Peyer's patch (tissue), 4 donors: ENCODE measurements around the gene AGAP2. TPM values are rescaled to one million over a fixed set of nuclear protein-coding genes. Genes with fewer than 3 reads are reported as not detected.
A peak's percentile ranks its signal among the peaks of the same experiment; 100 is the strongest.
"Not testable (repeated sequence)": the region's sequence is repeated elsewhere in the genome, so short reads cannot be mapped to it uniquely, and the experiment has no call there.

Experiments used
- DNase-seq, 3 donors: peaks; one replicate each; pipeline ENCODE4 v3.0.0-alpha.2; 2017 to 2019
- H3K27ac ChIP-seq, 4 donors: fragments of 200-600 bp; sonication (generic); one replicate each; pipeline ENCODE4 v1.5.1; 2016 to 2019
- H3K27me3 ChIP-seq, 2 donors: fragments of 200-600 bp; sonication (generic); one replicate each; pipeline ENCODE4 v1.5.1; 2019
- H3K36me3 ChIP-seq, 3 donors: fragments of 200-600 bp; sonication (generic); one replicate each; pipeline ENCODE4 v1.5.1; 2016 to 2019
- H3K4me1 ChIP-seq, 4 donors: fragments of 200-600 bp; sonication (generic); one replicate each; pipeline ENCODE4 v1.5.1; 2016 to 2019
- H3K4me3 ChIP-seq, 4 donors: fragments of 200-600 bp; sonication (generic); 1 replicate in 3 of 4; 2 replicates in 1 of 4; pipeline ENCODE4 v1.5.1; 2016 to 2019; ENCODE audit warnings: mild to moderate bottlenecking in 1 of 4
- H3K9me3 ChIP-seq, 4 donors: fragments of 200-600 bp; sonication (generic); one replicate each; pipeline ENCODE4 v1.5.1; 2016 to 2019; ENCODE audit warnings: mild to moderate bottlenecking in 1 of 4
- POLR2A ChIP-seq, 2 donors: fragments of 450-650 bp; IDR thresholded peaks; one replicate each; pipeline ENCODE4 v1.5.1; 2017; ENCODE audit warnings: antibody characterized with exemption in 2 of 2, mild to moderate bottlenecking in 2 of 2, moderate library complexity in 2 of 2
- total RNA-seq, 4 donors: library from RNA; depleted of rRNA; stranded (reverse); fragments of >200 nt; gene quantifications; one replicate each; pipeline ENCODE4 v1.1.0, GENCODE V29; 2016
- TF ChIP-seq, protein P1 (sequence below), 6 experiments: fragments of 450-650 bp in 4 of 6; fragments of 200-600 bp in 2 of 6; sonication (generic) in 1 of 6; IDR thresholded peaks; one replicate each; pipeline ENCODE4 v1.5.1; 2017 to 2019; ENCODE audit warnings: antibody characterized with exemption in 6 of 6, mild to moderate bottlenecking in 3 of 6, moderate library complexity in 1 of 6

Gene AGAP2
- total RNA-seq, 4 donors from 2014 or later = 2.5 to 9.1 (median 3.1) TPM

DNA sequence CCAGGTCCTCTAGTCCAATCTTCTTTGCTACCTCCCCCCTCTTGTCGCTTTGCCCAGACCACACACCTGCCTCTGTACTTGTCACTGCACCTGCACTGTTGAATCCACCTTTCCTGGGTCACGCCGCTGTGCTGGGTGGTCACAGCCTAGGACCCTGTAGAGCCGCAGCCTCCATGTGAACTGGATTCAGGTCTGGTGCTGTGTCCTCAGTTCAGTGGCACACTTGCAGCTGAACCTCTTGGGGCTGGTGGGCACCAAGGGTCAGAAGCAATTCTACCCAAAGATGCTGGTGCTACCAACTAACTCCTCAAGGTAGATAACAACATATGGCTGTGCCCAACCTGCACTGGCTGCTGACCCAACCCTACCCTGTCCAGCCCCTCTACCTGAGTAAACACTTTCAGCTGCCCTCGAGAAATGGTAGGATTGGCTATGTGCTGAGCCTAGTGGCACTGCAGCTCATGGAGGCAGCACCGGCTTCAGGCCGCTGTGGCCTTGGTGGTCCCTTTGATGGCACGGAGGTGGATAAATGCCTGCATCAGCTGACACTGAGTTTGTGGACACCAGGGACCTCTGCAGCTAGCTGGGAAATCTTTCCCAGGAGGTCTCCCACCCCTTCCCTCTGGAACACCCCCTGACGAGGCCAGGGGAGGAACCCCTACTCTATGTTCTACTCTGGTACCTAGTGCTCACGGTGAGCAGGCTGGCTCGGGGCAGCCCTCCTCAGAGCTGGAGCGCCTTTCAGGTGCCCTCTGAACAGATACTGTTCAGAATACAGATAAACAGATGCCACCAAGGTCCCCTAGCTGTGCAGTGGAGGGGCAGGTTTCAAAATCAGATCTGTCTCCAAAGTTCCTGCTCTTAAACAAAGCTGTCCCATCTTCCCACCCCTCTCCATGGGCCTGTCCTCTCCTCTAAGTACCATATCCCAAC, 14.3 kb downstream of the AGAP2 start:
- H3K27me3 ChIP-seq = peaks cover 0 to 8% of the 10 kb centered on the region in 2 donors
- no peak overlapping the region for H3K27ac ChIP-seq
- H3K9me3 ChIP-seq = no peaks in the 10 kb centered on the region
- peak in 1 of 3 donors; percentile 40 for DNase-seq
- no peak overlapping the region for H3K4me3 ChIP-seq
- peaks cover 0 to 27% (median 0%) of the 10 kb centered on the region in 3 donors for H3K36me3 ChIP-seq
- peaks cover 0 to 9% (median 0%) of the 10 kb centered on the region in 4 donors for H3K4me1 ChIP-seq
- TF ChIP-seq, protein P1, sequence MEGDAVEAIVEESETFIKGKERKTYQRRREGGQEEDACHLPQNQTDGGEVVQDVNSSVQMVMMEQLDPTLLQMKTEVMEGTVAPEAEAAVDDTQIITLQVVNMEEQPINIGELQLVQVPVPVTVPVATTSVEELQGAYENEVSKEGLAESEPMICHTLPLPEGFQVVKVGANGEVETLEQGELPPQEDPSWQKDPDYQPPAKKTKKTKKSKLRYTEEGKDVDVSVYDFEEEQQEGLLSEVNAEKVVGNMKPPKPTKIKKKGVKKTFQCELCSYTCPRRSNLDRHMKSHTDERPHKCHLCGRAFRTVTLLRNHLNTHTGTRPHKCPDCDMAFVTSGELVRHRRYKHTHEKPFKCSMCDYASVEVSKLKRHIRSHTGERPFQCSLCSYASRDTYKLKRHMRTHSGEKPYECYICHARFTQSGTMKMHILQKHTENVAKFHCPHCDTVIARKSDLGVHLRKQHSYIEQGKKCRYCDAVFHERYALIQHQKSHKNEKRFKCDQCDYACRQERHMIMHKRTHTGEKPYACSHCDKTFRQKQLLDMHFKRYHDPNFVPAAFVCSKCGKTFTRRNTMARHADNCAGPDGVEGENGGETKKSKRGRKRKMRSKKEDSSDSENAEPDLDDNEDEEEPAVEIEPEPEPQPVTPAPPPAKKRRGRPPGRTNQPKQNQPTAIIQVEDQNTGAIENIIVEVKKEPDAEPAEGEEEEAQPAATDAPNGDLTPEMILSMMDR (IDR thresholded peaks at IDR 0.05) = no peak
- TF ChIP-seq POLR2A (IDR thresholded peaks at IDR 0.05) = no peak

DNA sequence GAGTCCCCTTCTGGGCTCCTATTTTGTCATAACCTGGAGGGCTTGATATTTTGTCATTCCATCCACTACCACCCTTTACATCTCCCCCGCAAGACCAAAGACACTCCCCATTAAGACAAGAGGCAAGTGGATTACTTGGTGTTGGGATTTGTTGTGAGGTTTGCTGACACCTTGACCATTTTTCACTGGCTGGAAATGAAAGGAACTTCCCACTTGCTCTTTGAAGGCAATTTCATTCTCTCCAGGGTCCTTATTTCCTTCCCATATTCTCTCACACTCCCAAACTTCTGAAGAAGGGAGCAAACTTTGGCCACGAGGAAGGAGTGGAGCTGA, 14.9 kb downstream of the AGAP2 start:
- H3K36me3 ChIP-seq = peaks cover 0 to 33% (median 0%) of the 10 kb centered on the region in 3 donors
- peak in 1 of 3 donors; percentile 23 for DNase-seq
- H3K9me3 ChIP-seq = no peaks in the 10 kb centered on the region
- H3K4me1 ChIP-seq = peaks cover 0 to 9% (median 0%) of the 10 kb centered on the region in 4 donors
- TF ChIP-seq, protein P1 (IDR thresholded peaks at IDR 0.05) = no peak
- H3K27me3 ChIP-seq = peaks cover 0 to 6% of the 10 kb centered on the region in 2 donors
- H3K27ac ChIP-seq = no peak overlapping the region
- H3K4me3 ChIP-seq = no peak overlapping the region

DNA sequence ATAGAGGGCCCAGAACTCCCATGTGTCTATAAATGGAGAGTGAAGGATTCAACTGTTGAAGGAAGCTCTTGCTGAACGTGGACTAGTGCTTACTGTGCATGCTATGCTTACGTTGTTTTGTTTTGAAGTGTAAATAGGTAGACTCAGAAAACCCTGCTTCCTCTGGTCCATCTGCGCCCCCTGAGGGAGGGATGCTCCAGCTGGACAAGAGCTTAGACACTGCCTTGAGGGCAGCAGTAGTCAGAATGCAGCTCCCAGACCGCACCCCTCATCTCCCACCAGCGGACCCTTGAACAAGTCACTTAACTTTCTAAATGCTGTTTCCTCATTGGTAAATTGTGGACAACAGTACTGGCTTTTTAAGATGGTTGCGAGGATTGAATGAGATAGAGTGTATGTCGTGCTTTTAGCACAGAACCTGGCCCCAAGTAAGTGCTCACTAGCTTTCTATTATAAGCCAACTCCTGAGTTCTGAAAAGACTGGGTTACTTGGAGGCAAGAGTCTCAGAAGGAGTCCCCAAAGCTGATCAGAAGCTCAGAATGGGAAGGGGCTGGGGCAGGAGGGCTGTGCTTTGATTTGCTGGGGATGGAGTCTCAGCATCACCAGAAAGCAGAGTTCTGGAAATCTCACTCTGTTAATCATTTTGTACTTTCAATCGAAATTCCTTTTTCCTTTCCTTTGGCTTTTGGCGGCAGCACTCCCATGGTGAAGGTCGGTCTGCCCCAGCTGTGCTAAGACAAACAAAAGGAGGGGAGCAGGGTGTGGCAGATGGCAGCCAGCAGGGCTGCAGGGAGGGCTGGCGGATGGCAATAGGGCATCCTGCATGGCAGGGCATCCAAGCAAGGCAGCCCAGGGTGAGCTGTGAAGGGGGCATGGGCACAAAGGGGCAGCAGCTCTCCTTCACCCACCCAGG, 15.6 kb downstream of the AGAP2 start:
- Histone ChIP-seq H3K9me3 (no peaks in the 10 kb centered on the region), H3K27me3 (peaks cover 0 to 4% of the 10 kb centered on the region in 2 donors), H3K4me3 (no peak overlapping the region), H3K36me3 (peaks cover 0 to 39% (median 0%) of the 10 kb centered on the region in 3 donors), H3K4me1 (peaks cover 0 to 9% (median 0%) of the 10 kb centered on the region in 4 donors), H3K27ac (no peak overlapping the region)
- peak in 1 of 3 donors; percentile 44 for DNase-seq
- TF ChIP-seq, protein P1 (IDR thresholded peaks at IDR 0.05) = no peak
- no peak for TF ChIP-seq POLR2A (IDR thresholded peaks at IDR 0.05)

DNA sequence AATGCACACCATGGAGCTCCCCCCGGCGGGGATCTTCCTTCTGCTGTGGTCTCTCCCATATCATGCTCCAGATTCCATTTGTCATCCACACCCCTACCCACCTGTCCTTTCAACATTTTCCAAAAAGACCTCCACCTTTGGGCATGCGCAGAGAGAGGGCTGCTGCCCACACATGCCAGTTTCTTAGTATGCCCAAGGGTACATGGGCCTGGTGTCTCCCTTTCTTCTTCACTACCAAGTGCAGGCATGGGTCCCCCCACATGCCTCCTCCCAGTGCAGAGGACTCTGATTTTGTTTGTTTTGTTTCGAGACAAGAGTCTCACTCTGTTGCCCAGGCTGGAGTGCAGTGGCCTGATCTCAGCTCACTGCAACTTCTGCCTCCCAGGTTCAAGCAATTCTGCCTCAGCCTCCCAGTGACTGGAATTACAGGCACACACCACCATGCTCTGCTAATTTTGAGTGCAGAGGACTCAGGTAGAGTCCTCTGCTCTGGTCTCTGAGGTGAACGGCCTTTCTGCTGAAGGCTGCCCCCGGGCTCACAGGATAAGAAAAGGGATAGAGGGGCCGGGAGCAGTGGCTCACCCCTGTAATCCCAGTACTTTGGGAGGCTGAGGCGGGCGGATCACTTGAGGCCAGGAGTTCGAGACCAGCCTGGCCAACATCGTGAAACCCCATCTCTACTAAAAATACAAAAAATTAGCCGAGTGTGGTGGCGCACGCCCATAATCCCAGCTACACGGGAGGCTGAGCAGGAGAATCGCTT, 16.5 kb downstream of the AGAP2 start:
- not testable (repeated sequence) for H3K4me3 ChIP-seq, H3K27me3 ChIP-seq, H3K4me1 ChIP-seq, H3K9me3 ChIP-seq, H3K27ac ChIP-seq
- peak in 1 of 3 donors; percentile 39 for DNase-seq
- H3K36me3 ChIP-seq = peaks cover 0 to 49% (median 0%) of the 10 kb centered on the region in 3 donors

DNA sequence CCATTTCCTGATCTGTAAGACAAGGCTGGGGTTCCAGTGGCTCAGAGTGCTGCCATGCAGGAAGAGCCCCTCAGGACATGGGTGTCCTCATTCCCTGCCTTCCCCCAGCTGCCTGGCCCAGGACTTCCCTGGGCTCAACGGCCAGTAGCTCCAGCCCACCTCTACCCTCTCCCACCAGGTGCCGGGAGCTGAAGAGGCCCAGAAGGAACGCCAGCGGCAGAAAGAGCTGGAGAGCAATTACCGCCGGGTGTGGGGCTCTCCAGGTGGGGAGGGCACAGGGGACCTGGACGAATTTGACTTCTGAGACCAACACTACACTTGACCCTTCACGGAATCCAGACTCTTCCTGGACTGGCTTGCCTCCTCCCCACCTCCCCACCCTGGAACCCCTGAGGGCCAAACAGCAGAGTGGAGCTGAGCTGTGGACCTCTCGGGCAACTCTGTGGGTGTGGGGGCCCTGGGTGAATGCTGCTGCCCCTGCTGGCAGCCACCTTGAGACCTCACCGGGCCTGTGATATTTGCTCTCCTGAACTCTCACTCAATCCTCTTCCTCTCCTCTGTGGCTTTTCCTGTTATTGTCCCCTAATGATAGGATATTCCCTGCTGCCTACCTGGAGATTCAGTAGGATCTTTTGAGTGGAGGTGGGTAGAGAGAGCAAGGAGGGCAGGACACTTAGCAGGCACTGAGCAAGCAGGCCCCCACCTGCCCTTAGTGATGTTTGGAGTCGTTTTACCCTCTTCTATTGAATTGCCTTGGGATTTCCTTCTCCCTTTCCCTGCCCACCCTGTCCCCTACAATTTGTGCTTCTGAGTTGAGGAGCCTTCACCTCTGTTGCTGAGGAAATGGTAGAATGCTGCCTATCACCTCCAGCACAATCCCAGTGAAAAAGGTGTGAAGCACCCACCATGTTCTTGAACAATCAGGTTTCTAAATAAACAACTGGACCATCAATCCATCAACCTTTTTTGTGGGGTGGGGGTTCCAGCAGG, 17.6 kb downstream of the AGAP2 start:
- H3K4me3 ChIP-seq = no peak overlapping the region
- H3K27me3 ChIP-seq = no peaks in the 10 kb centered on the region
- peak in 1 of 3 donors; percentile 33 for DNase-seq
- no peaks in the 10 kb centered on the region for H3K9me3 ChIP-seq
- no peaks in the 10 kb centered on the region for H3K4me1 ChIP-seq
- no peak for TF ChIP-seq POLR2A (IDR thresholded peaks at IDR 0.05)
- TF ChIP-seq, protein P1 (IDR thresholded peaks at IDR 0.05) = no peak
- H3K36me3 ChIP-seq = peaks cover 0 to 60% (median 0%) of the 10 kb centered on the region in 3 donors
- no peak overlapping the region for H3K27ac ChIP-seq
